ENCODE measurements around the gene POU2F2.

Gene POU2F2

GRCh38 chr19:42098781-42099180 is 33.5 kb downstream of the POU2F2 start:
- no peak for DNase-seq

- DNase-seq, result no peak
Measured at GRCh38 chr19:42097461-42097860, 34.8 kb downstream of the POU2F2 start.

GRCh38 chr19:42096255-42096837 is 35.9 kb downstream of the POU2F2 start:
- DNase-seq, result no peak

- no peak for DNase-seq
Measured at GRCh38 chr19:42095814-42096230, 36.4 kb downstream of the POU2F2 start.

- DNase-seq, result no peak
Measured at GRCh38 chr19:42095142-42095813, 37.0 kb downstream of the POU2F2 start.

- DNase-seq, result no peak
Measured at GRCh38 chr19:42093926-42094325, 38.3 kb downstream of the POU2F2 start.

GRCh38 chr19:42093505-42093904 is 38.7 kb downstream of the POU2F2 start:
- DNase-seq, result no peak

GRCh38 chr19:42092350-42092749 is 39.9 kb downstream of the POU2F2 start:
- DNase-seq, result no peak

- DNase-seq, result no peak
Measured at GRCh38 chr19:42091742-42092141, 40.5 kb downstream of the POU2F2 start.

- DNase-seq, result no peak
Measured at GRCh38 chr19:42091300-42091699, 40.9 kb downstream of the POU2F2 start.

GRCh38 chr19:42090672-42091071 is 41.6 kb downstream of the POU2F2 start:
- DNase-seq, result no peak

- no peak for DNase-seq
Measured at GRCh38 chr19:42089772-42090171, 42.5 kb downstream of the POU2F2 start.

- no peak for DNase-seq
Measured at GRCh38 chr19:42089191-42089750, 43.0 kb downstream of the POU2F2 start.

GRCh38 chr19:42088471-42089190 is 43.6 kb downstream of the POU2F2 start:
- DNase-seq, result no peak

- no peak for DNase-seq
Measured at GRCh38 chr19:42086770-42087550, 45.3 kb downstream of the POU2F2 start.

- no peak for DNase-seq
Measured at GRCh38 chr19:42086188-42086736, 46.0 kb downstream of the POU2F2 start.

GRCh38 chr19:42083537-42083936 is 48.7 kb downstream of the POU2F2 start:
- no peak for DNase-seq

GRCh38 chr19:42081584-42082203 is 50.6 kb downstream of the POU2F2 start:
- no peak for DNase-seq

- DNase-seq, result no peak
Measured at GRCh38 chr19:42080764-42081375, 51.4 kb downstream of the POU2F2 start.

- DNase-seq, result no peak
Measured at GRCh38 chr19:42079886-42080763, 52.1 kb downstream of the POU2F2 start.

- DNase-seq, result no peak
Measured at GRCh38 chr19:42079276-42079669, 53.0 kb downstream of the POU2F2 start.

Measured in activated CD4-positive, CD25-positive, alpha-beta regulatory T cell treated with anti-CD3 and anti-CD28 coated beads, Interleukin-2, amount 50 U/mL, for 72 hours (primary cell).